Brain microvascular endothelial cell (primary cell): ENCODE measurements around the gene IL16.

Experiments used
- DNase-seq: peaks from one replicate; pipeline ENCODE4 v3.0.0-alpha.2; 2020
- H3K27ac ChIP-seq: fragments of 250-450 bp; sonication (Bioruptor Pico); 2 replicates; pipeline ENCODE4 v1.5.1; 2020; ENCODE audit warnings: mild to moderate bottlenecking, moderate library complexity
- H3K27me3 ChIP-seq: fragments of 250-450 bp; sonication (Bioruptor Pico); replicated peaks from 2 replicates; pipeline ENCODE4 v1.5.1; 2020; ENCODE audit warnings: mild to moderate bottlenecking
- H3K36me3 ChIP-seq: fragments of 250-450 bp; sonication (Bioruptor Pico); replicated peaks from 2 replicates; pipeline ENCODE4 v1.5.1; 2020; ENCODE audit warnings: mild to moderate bottlenecking
- H3K4me3 ChIP-seq: 2 replicates; pipeline ENCODE4 v1.5.1; 2011; ENCODE audit warnings: low read depth, mild to moderate bottlenecking, control low read depth, low read length, moderate library complexity
- in situ Hi-C: cut with HindIII; loops from 2 replicates; pipeline ENCODE4 v1.10.0; 2017; ENCODE audit warnings: low sequenced_read_pairs, low pct_ligation_motif_present
- TF ChIP-seq, protein P1 (sequence below): IDR thresholded peaks from 2 replicates; pipeline ENCODE4 v1.5.1; 2011; ENCODE audit warnings: low read depth, mild to moderate bottlenecking, moderate library complexity, low read length, control low read depth, inconsistent platforms; ENCODE audit errors: missing control alignments

IL16 gene

DNA sequence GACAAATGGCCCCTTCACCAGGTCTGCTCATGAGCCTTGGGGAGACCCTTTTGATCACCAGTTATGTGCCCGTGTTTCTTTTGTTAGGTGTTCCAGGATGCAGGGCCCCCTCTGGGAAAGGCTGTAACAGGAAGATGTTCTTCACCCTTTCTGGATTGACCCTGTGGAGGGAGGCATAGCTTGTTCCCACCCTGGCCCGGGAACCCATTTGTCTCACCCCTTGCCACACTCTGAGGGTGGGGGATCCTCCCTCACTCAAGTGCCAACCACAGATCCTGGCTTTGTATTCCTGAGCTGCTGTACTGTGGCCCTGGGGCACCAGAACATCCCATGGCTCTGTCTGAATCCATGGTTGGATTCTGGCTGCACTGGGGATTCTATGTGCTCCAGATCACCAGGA is 18.9 kb downstream of the IL16 start:
- no peak for DNase-seq
- Histone ChIP-seq H3K36me3 (no peaks in the 10 kb centered on the region), H3K27me3 (no peaks in the 10 kb centered on the region), H3K27ac (no peak overlapping the region), H3K4me3 (no peak overlapping the region)
- in situ Hi-C loops = no loop called here
- TF ChIP-seq, protein P1, sequence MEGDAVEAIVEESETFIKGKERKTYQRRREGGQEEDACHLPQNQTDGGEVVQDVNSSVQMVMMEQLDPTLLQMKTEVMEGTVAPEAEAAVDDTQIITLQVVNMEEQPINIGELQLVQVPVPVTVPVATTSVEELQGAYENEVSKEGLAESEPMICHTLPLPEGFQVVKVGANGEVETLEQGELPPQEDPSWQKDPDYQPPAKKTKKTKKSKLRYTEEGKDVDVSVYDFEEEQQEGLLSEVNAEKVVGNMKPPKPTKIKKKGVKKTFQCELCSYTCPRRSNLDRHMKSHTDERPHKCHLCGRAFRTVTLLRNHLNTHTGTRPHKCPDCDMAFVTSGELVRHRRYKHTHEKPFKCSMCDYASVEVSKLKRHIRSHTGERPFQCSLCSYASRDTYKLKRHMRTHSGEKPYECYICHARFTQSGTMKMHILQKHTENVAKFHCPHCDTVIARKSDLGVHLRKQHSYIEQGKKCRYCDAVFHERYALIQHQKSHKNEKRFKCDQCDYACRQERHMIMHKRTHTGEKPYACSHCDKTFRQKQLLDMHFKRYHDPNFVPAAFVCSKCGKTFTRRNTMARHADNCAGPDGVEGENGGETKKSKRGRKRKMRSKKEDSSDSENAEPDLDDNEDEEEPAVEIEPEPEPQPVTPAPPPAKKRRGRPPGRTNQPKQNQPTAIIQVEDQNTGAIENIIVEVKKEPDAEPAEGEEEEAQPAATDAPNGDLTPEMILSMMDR = no peak

DNA sequence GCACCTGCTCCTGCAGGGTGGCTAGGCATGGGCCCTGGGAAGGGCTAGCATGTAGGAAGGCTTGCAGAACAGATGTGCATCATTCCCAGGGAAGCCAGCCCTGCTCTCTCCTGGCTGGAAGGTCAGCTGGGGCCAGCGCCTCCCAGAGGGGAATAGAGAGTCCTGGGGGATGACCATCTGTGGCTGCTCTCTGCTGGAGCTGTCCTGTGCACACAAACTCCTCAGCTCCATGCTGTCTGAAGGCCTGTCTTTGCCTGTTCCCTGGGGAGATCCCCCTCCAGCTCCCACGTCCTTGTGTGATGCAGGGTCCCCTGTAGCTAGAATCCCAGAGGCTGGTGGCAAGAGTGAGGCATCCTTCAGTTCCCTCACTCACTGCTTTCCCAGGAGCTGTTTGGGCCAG is 19.3 kb downstream of the IL16 start:
- Histone ChIP-seq H3K36me3 (no peaks in the 10 kb centered on the region), H3K27me3 (no peaks in the 10 kb centered on the region), H3K4me3 (no peak overlapping the region), H3K27ac (no peak overlapping the region)
- TF ChIP-seq, protein P1 = no peak
- no peak for DNase-seq
- in situ Hi-C loops = no loop called here

DNA sequence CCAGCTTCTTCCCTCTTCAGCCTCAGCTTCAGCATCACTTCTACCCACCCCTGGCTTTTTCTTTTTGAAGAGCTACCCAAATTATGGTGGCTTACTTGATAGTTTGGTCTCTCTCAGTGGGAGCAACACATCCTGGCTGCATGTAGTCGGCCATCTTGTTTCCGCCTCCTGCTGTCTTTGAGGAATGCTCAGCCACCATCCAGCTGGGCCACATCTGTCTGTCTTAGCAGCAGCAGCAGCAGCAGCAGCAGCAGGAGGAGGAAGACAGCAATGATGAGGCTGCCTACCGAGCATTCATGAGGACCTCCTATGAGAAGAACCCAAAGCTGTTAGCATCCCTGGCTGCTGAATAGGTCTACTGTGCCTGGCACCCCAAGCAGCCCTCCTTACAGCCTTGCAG is 19.7 kb downstream of the IL16 start:
- no peaks in the 10 kb centered on the region for H3K36me3 ChIP-seq
- H3K27ac ChIP-seq = no peak overlapping the region
- no peak for DNase-seq
- TF ChIP-seq, protein P1 = no peak
- H3K4me3 ChIP-seq = no peak overlapping the region
- in situ Hi-C loops = no loop called here
- no peaks in the 10 kb centered on the region for H3K27me3 ChIP-seq

DNA sequence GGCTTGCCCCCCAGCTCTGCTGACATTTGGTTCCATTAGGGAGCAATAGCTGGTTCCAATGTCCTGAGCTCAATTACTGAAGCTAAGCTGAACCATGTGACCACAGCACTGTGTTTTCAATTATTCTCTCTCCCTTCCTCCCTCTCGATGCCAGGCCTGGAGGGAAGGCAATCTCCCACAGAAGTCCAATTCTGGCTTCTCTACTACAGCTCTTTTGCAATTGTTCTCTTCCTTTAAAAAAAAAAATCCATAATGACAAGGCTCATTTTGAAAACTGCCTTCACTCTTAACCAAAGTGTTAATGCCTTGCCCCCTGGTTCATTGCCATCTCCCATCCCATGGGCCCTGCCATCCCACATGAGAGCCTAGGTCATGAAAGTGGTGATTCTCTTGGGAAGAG is 24.8 kb downstream of the IL16 start:
- TF ChIP-seq, protein P1 = no peak
- DNase-seq = no peak

DNA sequence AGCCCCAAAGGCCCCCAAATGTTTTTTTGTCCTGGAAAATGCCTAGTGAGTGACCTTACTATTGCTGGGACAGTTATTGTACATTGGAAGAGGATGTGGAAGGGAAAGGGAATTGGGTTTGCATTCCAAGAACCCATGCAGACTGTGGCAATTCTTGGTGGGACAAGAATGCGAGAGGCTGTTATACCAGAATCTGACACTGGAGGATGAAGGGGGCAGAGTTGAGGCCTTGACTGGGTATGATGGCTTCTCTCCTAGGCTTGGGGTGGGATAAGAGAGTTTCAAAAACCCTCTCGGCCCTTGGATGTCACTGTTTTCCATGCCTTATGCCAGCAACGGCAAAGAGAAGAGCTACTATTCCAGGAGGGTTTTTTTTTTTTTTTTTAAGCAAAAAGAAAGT is 25.3 kb downstream of the IL16 start:
- Histone ChIP-seq H3K27ac (no peak overlapping the region), H3K36me3 (no peaks in the 10 kb centered on the region), H3K27me3 (no peaks in the 10 kb centered on the region), H3K4me3 (no peak overlapping the region)
- DNase-seq = no peak
- TF ChIP-seq, protein P1 = no peak
- in situ Hi-C loops = no loop called here

More for the DNA sequence above, 24.8 kb downstream of the IL16 start:
- Histone ChIP-seq H3K36me3 (no peaks in the 10 kb centered on the region), H3K4me3 (no peak overlapping the region), H3K27ac (no peak overlapping the region), H3K27me3 (no peaks in the 10 kb centered on the region)
- in situ Hi-C loops = no loop called here

DNA sequence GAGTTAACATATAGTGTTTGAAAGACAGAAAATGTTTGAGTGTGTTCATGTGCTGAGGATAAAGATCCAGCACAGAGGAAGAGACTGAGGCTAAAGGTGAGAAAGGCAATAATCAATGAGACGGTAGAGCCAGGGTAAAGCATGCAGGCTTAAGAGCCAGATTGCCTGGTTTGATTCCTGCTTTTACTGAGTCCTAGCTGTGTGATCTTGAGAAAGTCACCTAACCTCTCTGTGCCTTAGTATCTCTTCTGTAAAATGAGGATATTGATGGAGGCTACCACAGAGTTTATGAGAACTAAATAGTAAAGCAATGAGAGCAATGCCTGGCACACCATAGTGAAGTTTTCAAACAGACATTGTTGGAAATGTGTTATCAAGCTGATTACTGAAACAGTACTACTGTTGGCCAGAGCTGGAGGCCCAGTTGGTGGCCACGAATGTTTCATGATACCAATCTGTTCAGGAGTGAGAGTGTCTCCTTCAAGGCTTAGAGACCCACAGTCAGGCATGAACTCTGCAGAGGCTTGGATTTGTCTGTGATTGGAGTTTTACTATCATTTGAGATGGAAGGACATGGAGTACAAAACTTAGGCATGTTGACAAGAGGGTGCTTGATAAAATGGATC is 26.8 kb downstream of the IL16 start:
- in situ Hi-C loops = no loop called here
- Histone ChIP-seq H3K4me3 (no peak overlapping the region), H3K36me3 (no peaks in the 10 kb centered on the region), H3K27me3 (no peaks in the 10 kb centered on the region), H3K27ac (no peak overlapping the region)
- TF ChIP-seq, protein P1 = no peak
- DNase-seq = no peak
